GM18526 (cell line): ENCODE data around the gene TNIK.

Source experiments
- POLR2A ChIP-seq: IDR thresholded peaks from 3 replicates; pipeline ENCODE4 v1.6.1; 2011; ENCODE audit not compliant: insufficient read length; ENCODE audit errors: extremely low read depth

The TNIK gene

GRCh38 chr3:171375666-171376595 is 84.3 kb downstream of the TNIK start:
- TF ChIP-seq POLR2A, result no peak

GRCh38 chr3:171374661-171375285 is 85.4 kb downstream of the TNIK start:
- TF ChIP-seq POLR2A, result no peak

GRCh38 chr3:171374260-171374659 is 85.9 kb downstream of the TNIK start:
- TF ChIP-seq POLR2A, result no peak

GRCh38 chr3:171373711-171374110 is 86.5 kb downstream of the TNIK start:
- no peak for TF ChIP-seq POLR2A

GRCh38 chr3:171372694-171373093 is 87.5 kb downstream of the TNIK start:
- no peak for TF ChIP-seq POLR2A

GRCh38 chr3:171371354-171371753 is 88.9 kb downstream of the TNIK start:
- no peak for TF ChIP-seq POLR2A

GRCh38 chr3:171369156-171369555 is 91.0 kb downstream of the TNIK start:
- no peak for TF ChIP-seq POLR2A

GRCh38 chr3:171366043-171366442 is 94.2 kb downstream of the TNIK start:
- no peak for TF ChIP-seq POLR2A

- TF ChIP-seq POLR2A, result no peak
Observed at GRCh38 chr3:171365489-171365888, 94.7 kb downstream of the TNIK start.

- no peak for TF ChIP-seq POLR2A
Observed at GRCh38 chr3:171364500-171364899, 95.7 kb downstream of the TNIK start.

GRCh38 chr3:171363202-171363601 is 97.0 kb downstream of the TNIK start:
- TF ChIP-seq POLR2A, result no peak

- TF ChIP-seq POLR2A, result no peak
Observed at GRCh38 chr3:171362575-171362974, 97.6 kb downstream of the TNIK start.

GRCh38 chr3:171358881-171359198 is 101.4 kb downstream of the TNIK start:
- TF ChIP-seq POLR2A, result no peak

GRCh38 chr3:171358181-171358880 is 101.9 kb downstream of the TNIK start:
- no peak for TF ChIP-seq POLR2A

- TF ChIP-seq POLR2A, result no peak
Observed at GRCh38 chr3:171357721-171358120, 102.5 kb downstream of the TNIK start.

GRCh38 chr3:171356251-171356650 is 104.0 kb downstream of the TNIK start:
- no peak for TF ChIP-seq POLR2A
